ENCODE data around the gene MTHFD1L.
"Not testable (repeated sequence)": the region's sequence is repeated elsewhere in the genome, so short reads cannot be mapped to it uniquely, and the experiment has no call there.

DNA sequence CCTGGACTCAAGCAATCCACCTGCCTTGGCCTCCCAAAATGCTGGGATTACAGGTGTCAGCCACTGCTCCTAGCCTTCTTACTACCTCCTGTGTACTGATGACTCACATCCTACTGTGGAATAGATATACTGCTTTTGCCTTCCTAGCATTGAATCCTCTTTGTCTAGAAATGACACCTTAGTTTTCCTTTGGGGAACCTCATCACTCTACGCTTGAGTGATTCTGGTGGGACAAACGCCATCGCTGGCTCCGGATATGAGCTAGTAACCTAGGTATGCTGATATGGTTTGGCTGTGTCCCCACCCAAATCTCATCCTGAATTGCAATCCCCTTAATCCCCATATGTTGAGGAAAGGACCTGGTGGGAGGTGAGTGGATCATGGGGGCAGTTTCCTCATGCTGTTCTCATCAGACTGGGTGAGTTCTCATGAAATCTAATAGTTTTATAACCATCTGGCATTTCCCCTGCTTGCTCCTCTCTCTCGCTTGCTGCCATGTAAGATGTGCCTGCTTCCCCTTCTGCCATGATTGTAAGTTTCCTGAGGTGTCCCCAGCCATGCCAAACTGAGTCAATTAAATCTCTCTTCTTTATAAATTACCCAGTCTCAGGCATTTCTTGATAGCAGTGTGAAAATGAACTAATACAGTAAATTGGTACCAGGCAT, 261.8 kb downstream of the MTHFD1L start:
- not testable (repeated sequence) for TF ChIP-seq POLR2A (IDR thresholded peaks at IDR 0.05; ENCODE audit: low read depth); CTCF (IDR thresholded peaks at IDR 0.05)
